SH-SY5Y (cell line): Measurements from ENCODE around the gene RBM34.

ENCODE experiments used
- GATA2 ChIP-seq: IDR thresholded peaks from 2 replicates; pipeline ENCODE4 v1.6.1; 2011; ENCODE audit warnings: mild to moderate bottlenecking, low read depth, low read length
- GATA3 ChIP-seq: IDR thresholded peaks from 2 replicates; pipeline ENCODE4 v1.6.1; 2011; ENCODE audit warnings: low read depth, mild to moderate bottlenecking, low read length, moderate library complexity

GRCh38 chr1:235180916-235181460, 19.9 kb upstream of the RBM34 start:
- no peak for TF ChIP-seq GATA3
- no peak for TF ChIP-seq GATA2
